ENCODE measurements around the gene SERPINH1.
A peak's percentile ranks its signal among the peaks of the same experiment; 100 is the strongest.

SERPINH1 gene

DNA sequence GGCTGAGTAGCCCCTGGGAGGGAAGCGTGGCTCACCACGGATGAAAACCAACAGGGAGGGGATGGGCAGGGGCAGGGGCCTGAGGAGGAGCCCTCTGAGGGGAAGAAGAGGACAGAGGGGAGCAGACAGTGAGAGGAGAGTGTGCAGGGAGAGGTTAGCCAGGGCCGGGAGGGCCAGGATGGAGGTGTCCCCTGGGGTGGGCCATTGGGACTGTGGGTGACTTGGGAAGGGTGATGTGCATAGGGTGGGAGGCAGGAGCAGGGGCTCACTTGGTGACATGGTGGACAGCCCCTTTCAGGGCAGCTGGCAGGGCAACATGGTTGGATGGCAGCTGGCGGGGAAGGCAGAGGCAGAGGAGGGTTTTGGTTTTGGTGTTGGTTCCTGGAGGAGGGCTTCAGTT is 30.7 kb upstream of the SERPINH1 start:
- TF ChIP-seq, protein P1, sequence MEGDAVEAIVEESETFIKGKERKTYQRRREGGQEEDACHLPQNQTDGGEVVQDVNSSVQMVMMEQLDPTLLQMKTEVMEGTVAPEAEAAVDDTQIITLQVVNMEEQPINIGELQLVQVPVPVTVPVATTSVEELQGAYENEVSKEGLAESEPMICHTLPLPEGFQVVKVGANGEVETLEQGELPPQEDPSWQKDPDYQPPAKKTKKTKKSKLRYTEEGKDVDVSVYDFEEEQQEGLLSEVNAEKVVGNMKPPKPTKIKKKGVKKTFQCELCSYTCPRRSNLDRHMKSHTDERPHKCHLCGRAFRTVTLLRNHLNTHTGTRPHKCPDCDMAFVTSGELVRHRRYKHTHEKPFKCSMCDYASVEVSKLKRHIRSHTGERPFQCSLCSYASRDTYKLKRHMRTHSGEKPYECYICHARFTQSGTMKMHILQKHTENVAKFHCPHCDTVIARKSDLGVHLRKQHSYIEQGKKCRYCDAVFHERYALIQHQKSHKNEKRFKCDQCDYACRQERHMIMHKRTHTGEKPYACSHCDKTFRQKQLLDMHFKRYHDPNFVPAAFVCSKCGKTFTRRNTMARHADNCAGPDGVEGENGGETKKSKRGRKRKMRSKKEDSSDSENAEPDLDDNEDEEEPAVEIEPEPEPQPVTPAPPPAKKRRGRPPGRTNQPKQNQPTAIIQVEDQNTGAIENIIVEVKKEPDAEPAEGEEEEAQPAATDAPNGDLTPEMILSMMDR (conservative IDR thresholded peaks at IDR 0.05; ENCODE audit: control insufficient read depth, insufficient read depth, low read depth, low read length) = no peak
- H3K4me3 ChIP-seq (ENCODE audit: control insufficient read depth, low read depth, low read length) = no peak overlapping the region
- no peak for DNase-seq (ENCODE audit: low read depth)

DNA sequence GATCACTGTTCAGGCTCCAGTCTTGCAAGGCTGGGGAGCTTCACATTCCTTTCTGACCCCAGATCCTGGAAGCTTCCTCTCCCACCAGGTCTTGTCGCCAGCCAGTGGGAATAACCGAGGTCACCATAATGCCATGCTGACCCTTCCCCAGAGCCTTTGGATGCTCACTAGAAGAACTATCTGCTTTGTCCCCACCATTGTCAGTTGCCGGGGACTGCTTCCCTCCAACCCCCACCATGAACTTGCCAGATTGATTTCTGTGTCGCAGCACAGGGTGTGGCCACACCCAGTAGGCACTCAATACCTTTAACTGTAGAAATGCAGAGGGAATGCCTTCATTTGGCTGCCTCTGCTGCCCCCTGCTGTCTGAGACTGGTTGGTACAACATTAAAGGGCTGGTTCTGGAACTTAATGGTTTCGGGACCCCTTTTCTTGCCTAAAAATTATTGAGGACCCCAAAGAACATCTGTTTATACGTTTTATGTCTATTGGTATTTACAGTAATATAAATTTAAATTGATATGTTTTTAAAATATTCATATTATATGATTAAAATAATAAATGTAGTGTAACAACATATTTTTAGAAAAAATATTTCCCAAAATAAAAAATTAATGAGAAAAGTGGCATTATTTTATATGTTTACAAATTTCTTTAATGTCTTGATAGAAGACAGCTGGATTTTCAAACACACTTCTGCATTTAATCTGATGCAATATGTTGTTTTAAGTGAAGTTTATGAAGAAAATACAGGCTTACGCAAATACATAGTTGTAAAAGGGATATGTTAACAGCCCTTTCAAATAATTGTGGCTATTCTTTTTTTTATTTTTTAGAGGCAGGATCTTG is 29.6 kb upstream of the SERPINH1 start:
- peak; percentile 53 for DNase-seq (ENCODE audit: low read depth)
- TF ChIP-seq, protein P1 (conservative IDR thresholded peaks at IDR 0.05; ENCODE audit: control insufficient read depth, insufficient read depth, low read depth, low read length) = peak; percentile 94
- H3K4me3 ChIP-seq (ENCODE audit: control insufficient read depth, low read depth, low read length) = no peak overlapping the region

DNA sequence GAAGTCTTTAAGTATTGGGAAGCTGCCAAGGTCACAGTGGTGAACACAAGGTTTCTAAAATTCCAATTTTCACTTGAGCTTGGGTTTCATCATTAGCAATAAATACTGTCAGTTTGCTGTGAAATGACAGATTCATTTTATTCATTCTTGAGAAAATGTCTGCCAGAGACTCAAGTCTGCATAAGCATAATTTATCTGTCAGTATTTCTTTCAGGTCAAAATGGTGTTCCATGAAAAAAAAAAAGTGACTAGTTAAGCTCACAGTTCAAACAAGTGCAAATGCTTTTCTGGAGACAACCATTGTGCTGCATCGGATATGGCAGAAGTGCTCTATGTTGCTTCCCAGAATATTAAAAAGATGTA is 28.2 kb upstream of the SERPINH1 start:
- TF ChIP-seq, protein P1 (conservative IDR thresholded peaks at IDR 0.05; ENCODE audit: control insufficient read depth, insufficient read depth, low read depth, low read length) = no peak
- H3K4me3 ChIP-seq (ENCODE audit: control insufficient read depth, low read depth, low read length) = no peak overlapping the region
- no peak for DNase-seq (ENCODE audit: low read depth)

DNA sequence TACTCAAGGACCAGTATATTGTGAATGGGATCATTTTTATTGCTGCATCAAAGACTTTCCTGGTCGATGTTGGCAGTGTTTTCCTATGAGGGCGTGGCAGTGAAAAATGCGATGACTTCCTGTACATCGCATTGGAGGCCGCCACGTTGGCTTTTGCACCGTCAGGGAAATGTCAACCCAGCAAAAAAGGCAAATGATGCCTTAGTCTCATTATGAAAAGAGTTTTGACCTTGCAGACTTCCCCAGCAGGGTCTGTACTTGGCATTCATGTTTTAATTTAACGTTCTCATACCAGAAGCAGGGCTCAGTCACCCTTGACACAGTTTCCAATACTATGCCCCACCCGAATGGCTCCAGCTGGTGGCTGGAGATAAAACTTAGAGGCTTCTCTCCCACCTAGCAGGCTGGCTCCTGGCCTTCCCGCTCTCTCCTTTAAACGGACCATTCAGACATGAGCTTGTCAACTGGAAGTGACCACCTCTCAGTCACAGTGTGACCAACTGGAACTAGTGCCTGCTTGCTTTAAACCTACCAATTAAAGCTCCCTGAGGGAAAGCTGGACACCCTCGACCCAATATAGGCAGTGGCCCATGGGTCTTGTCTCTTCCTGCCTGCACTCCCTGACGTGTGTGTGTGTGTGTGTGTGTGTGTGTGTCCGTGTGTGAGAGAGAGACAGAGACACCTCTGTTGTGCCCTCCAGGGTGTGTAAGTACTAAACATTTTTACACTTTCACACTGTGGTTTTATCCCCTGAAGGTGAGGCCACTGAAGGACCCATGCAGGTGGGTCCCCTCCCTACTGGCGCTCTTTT is 27.6 kb upstream of the SERPINH1 start:
- TF ChIP-seq, protein P1 (conservative IDR thresholded peaks at IDR 0.05; ENCODE audit: control insufficient read depth, insufficient read depth, low read depth, low read length) = no peak
- H3K4me3 ChIP-seq (ENCODE audit: control insufficient read depth, low read depth, low read length) = no peak overlapping the region
- no peak for DNase-seq (ENCODE audit: low read depth)

DNA sequence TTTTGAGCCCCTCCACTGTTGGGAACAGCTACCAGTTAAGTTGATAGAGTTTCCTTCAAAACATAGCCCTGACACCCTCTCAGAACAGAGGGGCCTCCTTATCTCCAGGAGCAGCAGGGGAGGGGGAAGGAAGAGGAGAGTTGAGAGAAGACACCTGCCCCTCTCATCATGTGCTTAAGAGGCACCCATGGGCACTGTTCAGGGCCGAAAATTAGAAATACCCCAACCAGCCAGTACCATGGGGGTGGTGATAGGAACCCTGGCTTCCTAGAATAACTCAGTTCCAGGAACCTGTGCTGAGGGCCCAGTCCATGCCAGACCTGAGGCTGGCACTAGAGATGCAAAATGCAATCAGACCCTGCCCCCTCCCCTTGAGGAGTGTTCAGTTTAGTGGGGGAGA is 27.0 kb upstream of the SERPINH1 start:
- no peak overlapping the region for H3K4me3 ChIP-seq (ENCODE audit: control insufficient read depth, low read depth, low read length)
- TF ChIP-seq, protein P1 (conservative IDR thresholded peaks at IDR 0.05; ENCODE audit: control insufficient read depth, insufficient read depth, low read depth, low read length) = no peak
- DNase-seq (ENCODE audit: low read depth) = no peak

DNA sequence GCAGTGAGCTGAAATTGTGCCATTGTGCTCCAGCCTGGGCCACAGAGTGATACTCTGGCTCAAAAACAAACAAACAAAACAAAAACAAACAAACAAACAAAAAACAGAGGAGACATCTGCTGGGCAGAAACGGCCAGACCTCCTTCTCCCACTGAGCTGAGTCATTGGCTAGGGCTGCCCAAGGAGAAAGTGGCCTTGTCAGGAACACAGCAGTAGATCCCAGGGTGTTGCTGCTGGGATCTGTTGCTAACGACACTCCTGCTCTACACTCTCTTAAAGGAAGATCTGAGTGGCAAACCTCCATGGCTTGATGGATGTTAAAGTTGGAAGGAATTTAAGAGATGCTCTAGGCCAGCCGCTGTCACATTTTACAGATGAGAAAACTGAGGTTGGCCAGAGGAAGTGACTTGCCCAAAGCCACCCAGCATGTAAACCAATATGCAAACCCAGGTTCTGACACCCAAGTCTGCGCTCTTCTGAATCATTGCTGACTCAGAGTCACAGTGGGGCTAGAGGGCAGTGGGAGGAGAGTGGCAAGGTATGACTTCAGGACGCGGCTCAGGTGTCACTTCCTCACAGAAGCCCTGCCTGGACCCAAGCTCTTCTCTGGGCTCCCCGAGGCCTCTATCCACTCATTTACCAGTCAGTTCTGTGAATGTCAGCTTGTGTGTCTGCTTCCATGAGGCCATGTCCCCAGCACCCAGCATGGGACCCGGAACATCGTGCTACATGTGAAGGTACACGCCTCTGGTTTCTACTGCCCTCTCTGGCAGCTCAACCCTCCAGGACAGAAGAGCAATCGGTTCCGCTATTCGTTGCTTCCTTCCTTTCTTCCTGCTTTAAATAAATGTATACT is 25.0 kb upstream of the SERPINH1 start:
- TF ChIP-seq, protein P1 (conservative IDR thresholded peaks at IDR 0.05; ENCODE audit: control insufficient read depth, insufficient read depth, low read depth, low read length) = no peak
- H3K4me3 ChIP-seq (ENCODE audit: control insufficient read depth, low read depth, low read length) = no peak overlapping the region
- DNase-seq (ENCODE audit: low read depth) = peak; percentile 50
